Effector memory CD8-positive, alpha-beta T cell (primary cell): ENCODE data around the gene SRGAP1.
"Not testable (repeated sequence)": the region's sequence is repeated elsewhere in the genome, so short reads cannot be mapped to it uniquely, and the experiment has no call there.

Experiments used
- ATAC-seq: fragments of 150-1000 bp; cut with Tn5 transposase; replicated peaks from 2 replicates; pipeline ENCODE4 v1.10.0; 2021; ENCODE audit warnings: mild to moderate bottlenecking, moderate library complexity
- DNase-seq, 3 experiments: peaks; one replicate each; pipeline ENCODE4 v3.0.0; 2021
- H3K27ac Mint-ChIP-seq, 2 donors: one replicate each; pipeline ENCODE4 v1.8.0; 2022; ENCODE audit warnings: mild to moderate bottlenecking in 2 of 2, mixed read lengths in 2 of 2, moderate library complexity in 2 of 2
- H3K27me3 Mint-ChIP-seq, 2 donors: one replicate each; pipeline ENCODE4 v1.8.0; 2022; ENCODE audit warnings: mixed read lengths in 2 of 2
- H3K36me3 Mint-ChIP-seq: one replicate; pipeline ENCODE4 v1.8.0; 2022; ENCODE audit warnings: mild to moderate bottlenecking, moderate library complexity, mixed read lengths; ENCODE audit not compliant: insufficient read depth
- H3K4me1 Mint-ChIP-seq, 2 donors: one replicate each; pipeline ENCODE4 v1.8.0; 2022; ENCODE audit warnings: low read depth in 2 of 2, mixed read lengths in 2 of 2
- H3K4me3 Mint-ChIP-seq, 2 donors: one replicate each; pipeline ENCODE4 v1.8.0; 2022; ENCODE audit warnings: mild to moderate bottlenecking in 2 of 2, mixed read lengths in 2 of 2, moderate library complexity in 2 of 2
- H3K9me3 Mint-ChIP-seq, 2 donors: one replicate each; pipeline ENCODE4 v1.8.0; 2022; ENCODE audit warnings: mixed read lengths in 2 of 2

SRGAP1 gene

DNA sequence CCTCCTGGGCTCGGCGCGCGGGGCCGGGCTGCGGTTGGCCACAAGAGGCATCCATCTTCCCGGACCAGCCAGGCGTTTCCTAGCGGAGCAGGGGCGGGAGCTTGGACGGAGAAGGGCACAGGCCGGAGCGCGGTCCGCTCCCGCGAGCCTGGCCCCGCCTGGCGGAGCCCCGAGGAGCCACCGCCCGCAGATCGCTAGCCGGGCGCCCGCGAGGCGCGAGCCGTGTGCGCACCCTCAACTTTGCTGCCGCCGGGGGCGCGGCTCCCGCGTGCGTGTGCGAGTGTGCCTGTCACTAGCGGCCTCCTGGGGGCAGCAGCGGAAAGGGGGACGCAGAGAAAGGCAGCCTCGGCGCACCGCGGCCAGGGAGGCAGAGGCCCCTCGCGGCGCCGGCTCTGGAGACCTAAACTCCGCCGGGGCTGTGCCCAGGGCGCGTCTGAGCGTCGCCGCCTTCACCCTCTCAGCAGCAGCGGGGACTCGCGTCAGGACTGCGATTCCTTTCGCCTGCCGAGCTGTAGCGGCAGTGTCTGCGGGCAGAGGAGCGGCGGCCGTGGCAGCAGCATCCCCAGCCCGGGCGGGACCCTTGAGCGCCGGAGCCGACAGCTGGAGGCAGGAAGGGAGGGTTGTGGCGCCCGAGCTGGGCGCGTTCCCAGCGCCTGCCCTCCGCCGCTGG is 644 bp upstream of the SRGAP1 start:
- H3K9me3 Mint-ChIP-seq, result no peaks in the 10 kb centered on the region
- H3K4me1 Mint-ChIP-seq, result peaks cover 6 to 9% of the 10 kb centered on the region in 2 donors
- DNase-seq (peak; percentile 68 to 73 (median 73)), ATAC-seq (peak; percentile 92)
- H3K4me3 Mint-ChIP-seq, result peak overlapping the region; percentile 94
- H3K36me3 Mint-ChIP-seq, result peaks cover 5% of the 10 kb centered on the region
- H3K27ac Mint-ChIP-seq, result no peak overlapping the region
- H3K27me3 Mint-ChIP-seq, result peaks cover 13 to 29% of the 10 kb centered on the region in 2 donors

DNA sequence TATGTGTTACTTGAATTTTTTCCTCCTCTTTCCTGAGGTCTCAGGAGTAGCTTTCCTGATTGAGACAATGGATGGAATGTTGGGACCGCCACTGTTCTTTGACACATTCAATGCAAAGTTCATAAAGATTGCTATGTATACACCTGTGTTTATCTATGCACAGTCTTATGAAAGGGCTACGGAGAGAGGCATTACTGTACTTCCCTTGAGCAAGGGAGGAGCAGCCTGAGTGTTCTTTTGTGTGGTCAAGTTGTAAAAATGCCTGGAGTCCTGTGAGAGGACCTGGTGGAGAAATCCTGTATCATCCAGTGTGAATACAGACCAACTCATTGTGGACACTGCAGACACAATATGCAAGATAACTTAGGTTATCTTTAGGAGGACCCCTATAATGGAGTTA is 1.2 kb downstream of the SRGAP1 start:
- Mint-ChIP-seq H3K27me3 (peaks cover 13 to 22% of the 10 kb centered on the region in 2 donors), H3K9me3 (no peaks in the 10 kb centered on the region), H3K4me1 (peaks cover 6 to 9% of the 10 kb centered on the region in 2 donors), H3K4me3 (no peak overlapping the region), H3K36me3 (peaks cover 2% of the 10 kb centered on the region), H3K27ac (no peak overlapping the region)
- ATAC-seq, result no peak
- no peak for DNase-seq

GRCh38 chr12:63846238-63846967 is 1.9 kb downstream of the SRGAP1 start:
- no peak for DNase-seq
- H3K36me3 Mint-ChIP-seq, result peaks cover 2% of the 10 kb centered on the region
- H3K27ac Mint-ChIP-seq, result no peak overlapping the region
- H3K9me3 Mint-ChIP-seq, result no peaks in the 10 kb centered on the region
- peaks cover 13 to 22% of the 10 kb centered on the region in 2 donors for H3K27me3 Mint-ChIP-seq
- peaks cover 6 to 9% of the 10 kb centered on the region in 2 donors for H3K4me1 Mint-ChIP-seq
- no peak for ATAC-seq
- no peak overlapping the region for H3K4me3 Mint-ChIP-seq

DNA sequence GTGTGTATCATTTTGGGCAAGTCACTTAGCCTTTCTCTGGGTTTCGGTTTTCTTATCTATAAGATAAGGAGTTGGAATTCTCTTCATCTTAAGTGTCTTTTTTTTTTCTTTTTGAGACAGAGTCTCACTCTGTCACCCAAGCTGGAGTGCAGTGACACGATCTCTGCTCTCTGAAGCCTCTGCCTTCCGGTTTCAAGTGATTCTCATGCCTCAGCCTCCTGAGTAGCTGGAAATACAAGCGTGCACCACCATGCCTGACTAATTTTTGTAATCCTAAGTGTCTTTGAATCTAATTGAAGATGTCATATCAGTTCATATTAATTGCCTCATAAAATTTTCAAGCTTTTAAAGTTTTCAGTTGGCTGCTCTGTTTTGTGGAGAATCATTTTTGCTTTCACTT is 4.0 kb downstream of the SRGAP1 start:
- peaks cover 13 to 22% of the 10 kb centered on the region in 2 donors for H3K27me3 Mint-ChIP-seq
- no peak overlapping the region for H3K27ac Mint-ChIP-seq
- H3K4me3 Mint-ChIP-seq, result no peak overlapping the region
- ATAC-seq (no peak), DNase-seq (no peak)
- peaks cover 6% of the 10 kb centered on the region in 2 donors for H3K4me1 Mint-ChIP-seq
- H3K9me3 Mint-ChIP-seq, result no peaks in the 10 kb centered on the region
- peaks cover 2% of the 10 kb centered on the region for H3K36me3 Mint-ChIP-seq

DNA sequence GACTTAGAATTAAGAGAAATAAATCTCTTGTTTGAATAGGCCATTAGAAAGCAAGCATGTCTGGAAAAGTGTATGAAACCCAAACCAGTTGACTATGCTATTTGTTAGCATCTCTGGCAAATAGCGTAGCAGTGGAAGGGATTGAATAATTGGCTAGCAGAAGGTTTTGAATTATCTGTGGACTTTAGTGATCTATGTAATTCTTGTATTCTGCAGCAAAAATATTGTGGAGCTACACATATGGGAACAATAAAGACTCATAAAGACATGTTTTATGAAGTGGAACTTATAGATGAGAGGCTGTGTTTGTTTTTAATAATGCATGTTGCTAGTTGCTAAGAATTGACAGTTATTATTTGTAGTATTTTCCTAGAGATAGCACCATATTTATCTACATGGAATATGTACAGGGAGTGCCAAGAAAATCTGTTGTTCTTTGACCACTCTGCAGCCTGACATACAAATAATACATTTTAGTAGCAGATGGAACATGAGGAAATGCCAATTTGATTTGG is 4.7 kb downstream of the SRGAP1 start:
- peaks cover 6% of the 10 kb centered on the region in 2 donors for H3K4me1 Mint-ChIP-seq
- H3K4me3 Mint-ChIP-seq, result no peak overlapping the region
- ATAC-seq (no peak), DNase-seq (no peak)
- no peaks in the 10 kb centered on the region for H3K9me3 Mint-ChIP-seq
- H3K27me3 Mint-ChIP-seq, result peaks cover 13 to 22% of the 10 kb centered on the region in 2 donors
- peaks cover 2% of the 10 kb centered on the region for H3K36me3 Mint-ChIP-seq
- H3K27ac Mint-ChIP-seq, result no peak overlapping the region

- ATAC-seq, result no peak
- Mint-ChIP-seq H3K9me3 (no peaks in the 10 kb centered on the region), H3K4me1 (peaks cover 3% of the 10 kb centered on the region in 2 donors), H3K27ac (no peak overlapping the region), H3K36me3 (peaks cover 2% of the 10 kb centered on the region), H3K4me3 (no peak overlapping the region), H3K27me3 (peaks cover 11 to 18% of the 10 kb centered on the region in 2 donors)
- no peak for DNase-seq
Observed at GRCh38 chr12:63849641-63850040, 5.1 kb downstream of the SRGAP1 start.

DNA sequence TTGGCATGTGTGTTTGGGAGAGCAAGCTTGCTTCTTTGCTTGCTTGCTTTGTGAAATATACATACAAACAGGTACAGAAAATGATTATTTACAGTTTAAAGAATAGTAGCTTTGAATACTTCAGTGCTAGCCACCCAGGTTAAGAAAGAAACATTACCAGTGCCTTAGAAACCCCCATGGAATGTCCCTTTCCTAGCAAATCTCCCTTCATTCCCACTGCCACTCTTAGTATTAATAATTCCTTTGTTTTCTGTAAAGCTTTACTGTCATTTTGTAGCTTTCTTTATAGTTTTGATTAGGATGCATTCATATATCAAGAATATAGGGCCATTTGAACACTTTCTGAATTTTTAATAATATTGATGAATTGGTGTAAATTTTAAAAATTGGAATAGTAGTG is 9.5 kb downstream of the SRGAP1 start:
- no peak overlapping the region for H3K27ac Mint-ChIP-seq
- no peaks in the 10 kb centered on the region for H3K9me3 Mint-ChIP-seq
- DNase-seq (no peak), ATAC-seq (no peak)
- H3K4me3 Mint-ChIP-seq, result no peak overlapping the region
- no peaks in the 10 kb centered on the region for H3K27me3 Mint-ChIP-seq
- H3K4me1 Mint-ChIP-seq, result no peaks in the 10 kb centered on the region
- no peaks in the 10 kb centered on the region for H3K36me3 Mint-ChIP-seq

GRCh38 chr12:63855299-63855698 is 10.8 kb downstream of the SRGAP1 start:
- DNase-seq (no peak), ATAC-seq (no peak)
- no peak overlapping the region for H3K27ac Mint-ChIP-seq
- H3K4me1 Mint-ChIP-seq, result no peaks in the 10 kb centered on the region
- H3K27me3 Mint-ChIP-seq, result no peaks in the 10 kb centered on the region
- no peaks in the 10 kb centered on the region for H3K9me3 Mint-ChIP-seq
- H3K36me3 Mint-ChIP-seq, result no peaks in the 10 kb centered on the region
- no peak overlapping the region for H3K4me3 Mint-ChIP-seq

- Mint-ChIP-seq H3K27ac (no peak overlapping the region), H3K27me3 (no peaks in the 10 kb centered on the region), H3K4me1 (no peaks in the 10 kb centered on the region), H3K36me3 (no peaks in the 10 kb centered on the region), H3K4me3 (no peak overlapping the region), H3K9me3 (no peaks in the 10 kb centered on the region)
- ATAC-seq (no peak), DNase-seq (no peak)
Observed at GRCh38 chr12:63857771-63858670, 13.5 kb downstream of the SRGAP1 start.

GRCh38 chr12:63859880-63860279 is 15.4 kb downstream of the SRGAP1 start:
- H3K9me3 Mint-ChIP-seq, H3K4me1 Mint-ChIP-seq, H3K36me3 Mint-ChIP-seq, DNase-seq, H3K27ac Mint-ChIP-seq, ATAC-seq, H3K27me3 Mint-ChIP-seq, H3K4me3 Mint-ChIP-seq: not testable (repeated sequence)

GRCh38 chr12:63862187-63862968 is 17.9 kb downstream of the SRGAP1 start:
- DNase-seq, result no peak
- Mint-ChIP-seq H3K4me1 (no peaks in the 10 kb centered on the region), H3K9me3 (no peaks in the 10 kb centered on the region), H3K27ac (no peak overlapping the region), H3K36me3 (no peaks in the 10 kb centered on the region), H3K27me3 (no peaks in the 10 kb centered on the region), H3K4me3 (no peak overlapping the region)
- ATAC-seq, result no peak

GRCh38 chr12:63862969-63863230 is 18.4 kb downstream of the SRGAP1 start:
- Mint-ChIP-seq H3K9me3 (no peaks in the 10 kb centered on the region), H3K4me3 (no peak overlapping the region)
- no peak for ATAC-seq

More at GRCh38 chr12:63862969-63863230, 18.4 kb downstream of the SRGAP1 start:
- no peak for DNase-seq
- H3K27me3 Mint-ChIP-seq, result no peaks in the 10 kb centered on the region
- no peak overlapping the region for H3K27ac Mint-ChIP-seq
- no peaks in the 10 kb centered on the region for H3K4me1 Mint-ChIP-seq
- no peaks in the 10 kb centered on the region for H3K36me3 Mint-ChIP-seq
